NCI-H2227 treated with DMSO at 0.1 percent for 48 hours (cell line): ENCODE data around the gene EBPL.
"Not testable (repeated sequence)": the region's sequence is repeated elsewhere in the genome, so short reads cannot be mapped to it uniquely, and the experiment has no call there.

Experiments used
- DNase-seq: peaks from one replicate; lab custom pipeline; 2025; lab: John Stamatoyannopoulos, UW

The EBPL gene

GRCh38 chr13:49635599-49636433, 55.5 kb downstream of the EBPL start:
- DNase-seq, result no peak

- no peak for DNase-seq
Measured at GRCh38 chr13:49633710-49634109, 57.6 kb downstream of the EBPL start.

GRCh38 chr13:49632156-49632555, 59.1 kb downstream of the EBPL start:
- DNase-seq, result no peak

- DNase-seq, result no peak
Measured at GRCh38 chr13:49630580-49630979, 60.7 kb downstream of the EBPL start.

- DNase-seq, result no peak
Measured at GRCh38 chr13:49629947-49630346, 61.3 kb downstream of the EBPL start.

GRCh38 chr13:49629196-49629938, 61.9 kb downstream of the EBPL start:
- no peak for DNase-seq

- DNase-seq, result peak; percentile 4
Measured at GRCh38 chr13:49627831-49628652, 63.2 kb downstream of the EBPL start, which contains the start of gene ARL11. Gene ARL11 (plus strand): TSS chr13:49628507. CDS start chr13:49630448, 1,941 bp downstream.

- no peak for DNase-seq
Measured at GRCh38 chr13:49625392-49626079, 65.8 kb downstream of the EBPL start.

- DNase-seq, result no peak
Measured at GRCh38 chr13:49624229-49624628, 67.1 kb downstream of the EBPL start.

- no peak for DNase-seq
Measured at GRCh38 chr13:49622174-49622946, 68.9 kb downstream of the EBPL start.

GRCh38 chr13:49620170-49620621, 71.1 kb downstream of the EBPL start:
- peak; percentile 18 for DNase-seq

GRCh38 chr13:49616676-49617065, 74.6 kb downstream of the EBPL start:
- DNase-seq, result no peak

- no peak for DNase-seq
Measured at GRCh38 chr13:49615836-49616675, 75.2 kb downstream of the EBPL start.

- not testable (repeated sequence) for DNase-seq
Measured at GRCh38 chr13:49612042-49612441, 79.2 kb downstream of the EBPL start.
